ENCODE data around the gene GRID1.

DNA sequence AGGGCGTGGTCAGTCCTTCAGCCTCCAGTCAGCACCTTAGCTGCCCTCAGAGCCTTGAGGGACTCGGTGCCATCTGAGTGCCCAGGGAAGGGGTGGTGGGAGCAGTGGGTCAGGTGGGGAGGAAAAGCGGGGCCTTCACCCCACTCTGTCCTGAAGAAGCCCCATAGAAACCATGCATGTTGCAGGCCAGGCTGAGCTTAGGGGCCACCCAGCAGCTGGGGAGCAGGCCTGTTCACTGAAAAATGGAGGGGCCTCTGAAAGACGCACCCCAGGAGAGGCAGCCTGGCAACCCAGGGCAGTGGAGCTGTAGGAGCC, 144.3 kb downstream of the GRID1 start:
- TF ChIP-seq, protein P1, sequence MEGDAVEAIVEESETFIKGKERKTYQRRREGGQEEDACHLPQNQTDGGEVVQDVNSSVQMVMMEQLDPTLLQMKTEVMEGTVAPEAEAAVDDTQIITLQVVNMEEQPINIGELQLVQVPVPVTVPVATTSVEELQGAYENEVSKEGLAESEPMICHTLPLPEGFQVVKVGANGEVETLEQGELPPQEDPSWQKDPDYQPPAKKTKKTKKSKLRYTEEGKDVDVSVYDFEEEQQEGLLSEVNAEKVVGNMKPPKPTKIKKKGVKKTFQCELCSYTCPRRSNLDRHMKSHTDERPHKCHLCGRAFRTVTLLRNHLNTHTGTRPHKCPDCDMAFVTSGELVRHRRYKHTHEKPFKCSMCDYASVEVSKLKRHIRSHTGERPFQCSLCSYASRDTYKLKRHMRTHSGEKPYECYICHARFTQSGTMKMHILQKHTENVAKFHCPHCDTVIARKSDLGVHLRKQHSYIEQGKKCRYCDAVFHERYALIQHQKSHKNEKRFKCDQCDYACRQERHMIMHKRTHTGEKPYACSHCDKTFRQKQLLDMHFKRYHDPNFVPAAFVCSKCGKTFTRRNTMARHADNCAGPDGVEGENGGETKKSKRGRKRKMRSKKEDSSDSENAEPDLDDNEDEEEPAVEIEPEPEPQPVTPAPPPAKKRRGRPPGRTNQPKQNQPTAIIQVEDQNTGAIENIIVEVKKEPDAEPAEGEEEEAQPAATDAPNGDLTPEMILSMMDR (IDR thresholded peaks at IDR 0.05): no peak
- TF ChIP-seq POLR2A (IDR thresholded peaks at IDR 0.05): no peak
